Left cardiac atrium (tissue), 4 donors: ENCODE data around the gene ZNF25. TPM values are rescaled to one million over a fixed set of nuclear protein-coding genes. Genes with fewer than 3 reads are reported as not detected.
"Not testable (repeated sequence)": the region's sequence is repeated elsewhere in the genome, so short reads cannot be mapped to it uniquely, and the experiment has no call there.

Experiments
- ATAC-seq, 2 donors: fragments of 200-7000 bp; cut with Tn5 transposase; one replicate each; pipeline ENCODE4 v1.9.1; 2020; ENCODE audit warnings: mild to moderate bottlenecking in 2 of 2, moderate library complexity in 2 of 2
- DNase-seq: peaks from one replicate; pipeline ENCODE4 v3.0.0-alpha.2; 2020
- intact Hi-C, 2 donors: fragments of 100-400 bp; cut with DNase I; formaldehyde crosslinking; loops; one replicate each; pipeline versions ENCODE4 v1.14.1 to v1.15.1; 2022 to 2023
- total RNA-seq, 2 donors: library from RNA; stranded (reverse); fragmentation: NEBNext Ultra II Directional; extraction: Animal tissue kit (Norgen Biotek cat#: 25700); gene quantifications; one replicate each; pipeline ENCODE4 v1.2.1, GENCODE V29; 2021
- donor health status: DM: no; HTN: yes; CAD: no.
- donor health status: DM: no; HTN: yes; CAD: no; lungs with severe emphysema.
- donor health status: DM: yes; HTN: yes; CAD: no.
- donor health status: Dilated cardiomyopathy.

Gene ZNF25
- total RNA-seq, 2 donors from 2014 or later: 15.4 to 19.3 TPM

GRCh38 chr10:37952926-37953325, 23.5 kb downstream of the ZNF25 start:
- DNase-seq: no peak
- no peak for ATAC-seq
- intact Hi-C loops: no loop called here

GRCh38 chr10:37952043-37952755, 24.2 kb downstream of the ZNF25 start:
- ATAC-seq (no peak), DNase-seq (no peak)
- intact Hi-C loops: no loop called here

GRCh38 chr10:37948210-37948609, 28.2 kb downstream of the ZNF25 start:
- no peak for DNase-seq
- ATAC-seq: no peak
- intact Hi-C loops: no loop called here

DNA sequence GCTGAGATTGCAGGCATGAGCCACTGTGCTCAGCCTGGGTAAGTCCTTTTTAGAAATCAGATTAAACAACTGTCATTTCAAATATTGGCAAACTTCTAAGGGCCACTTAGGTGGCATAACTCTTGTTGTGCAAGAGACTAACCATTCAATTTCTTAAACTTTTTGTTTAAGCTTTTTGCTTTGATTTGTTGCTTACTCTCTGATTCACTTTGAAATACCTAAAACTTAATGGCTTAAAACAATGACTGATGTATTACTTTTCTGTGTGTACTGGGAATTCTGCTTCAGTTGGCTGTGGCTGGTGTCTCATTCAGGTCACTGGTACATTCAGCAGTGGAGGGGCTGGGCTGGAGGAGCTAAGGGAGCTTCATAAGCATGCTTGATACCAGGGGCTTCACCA, 28.9 kb downstream of the ZNF25 start:
- ATAC-seq: no peak
- intact Hi-C loops: no loop called here
- DNase-seq: no peak

- intact Hi-C loops: no loop called here
- ATAC-seq: no peak
Observed at GRCh38 chr10:37937864-37938263, 38.6 kb downstream of the ZNF25 start.

DNA sequence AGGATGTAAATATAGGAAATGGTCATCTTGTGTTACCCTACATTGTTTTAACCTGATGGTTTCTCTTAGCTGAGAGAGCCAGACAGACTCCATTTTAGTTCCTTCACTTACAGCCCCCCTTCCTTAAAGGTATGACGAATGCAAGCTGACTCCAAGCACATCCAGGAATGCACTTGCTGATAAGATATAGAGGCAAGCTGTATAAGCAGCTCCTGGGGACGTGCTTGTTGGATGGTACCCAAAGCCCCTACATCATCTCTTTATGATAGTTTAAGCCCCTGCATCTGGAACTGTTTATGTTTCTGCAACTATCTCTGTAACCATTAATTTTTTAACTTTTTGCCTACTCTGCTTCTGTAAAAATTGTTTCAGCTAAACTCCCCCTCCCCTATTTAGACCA, 41.7 kb downstream of the ZNF25 start:
- ATAC-seq (no peak), DNase-seq (no peak)
- intact Hi-C loops: no loop called here

More at GRCh38 chr10:37937864-37938263, 38.6 kb downstream of the ZNF25 start:
- no peak for DNase-seq

GRCh38 chr10:37930423-37930822, 46.0 kb downstream of the ZNF25 start:
- DNase-seq (no peak), ATAC-seq (no peak)
- intact Hi-C loops: no loop called here

DNA sequence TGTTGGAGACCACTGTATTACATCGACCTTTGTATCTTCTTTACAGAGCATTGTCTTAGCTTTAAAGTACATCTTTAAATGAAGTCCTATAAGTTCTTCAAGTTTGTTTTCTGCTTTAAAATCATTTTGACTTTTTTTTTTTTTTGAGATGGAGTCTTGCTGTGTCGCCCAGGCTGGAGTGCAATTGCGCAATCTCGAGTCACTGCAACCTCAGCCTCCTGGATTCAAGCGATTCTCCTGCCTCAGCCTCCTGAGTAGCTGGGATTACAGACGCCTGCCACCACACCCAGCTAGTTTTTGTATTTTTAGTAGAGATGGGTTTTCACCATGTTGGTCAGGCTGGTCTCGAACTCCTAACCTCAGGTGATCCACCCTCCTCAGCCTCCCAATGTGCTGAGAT, 68.3 kb downstream of the ZNF25 start:
- intact Hi-C loops, DNase-seq, ATAC-seq: not testable (repeated sequence)

GRCh38 chr10:37906382-37906781, 70.1 kb downstream of the ZNF25 start:
- DNase-seq (no peak), ATAC-seq (no peak)
- intact Hi-C loops: no loop called here

Other genes starting within 250 kb of the ZNF25 start
- gene ZNF248, start 119.0 kb downstream of the ZNF25 start, total RNA-seq: 10 to 100 TPM in 1 of 2 donors, 1 to 10 TPM in 1; 9.7 to 12.9 TPM
- gene ZNF33A, start 34.0 kb upstream of the ZNF25 start, total RNA-seq: 10 to 100 TPM; 16.8 to 22.7 TPM
- gene ZNF37A, start 117.7 kb upstream of the ZNF25 start, total RNA-seq: 1 to 10 TPM; 8.1 to 9.2 TPM